ENCODE data around the gene CD47. TPM values are rescaled to one million over a fixed set of nuclear protein-coding genes. Genes with fewer than 3 reads are reported as not detected.

The CD47 gene
- total and polyA plus RNA-seq, 8 donors: 142 to 356 (median 187) TPM

GRCh38 chr3:108096532-108097321 lies 5.9 kb upstream of the CD47 start:
- Histone ChIP-seq H3K9me3 (no peaks in the 10 kb centered on the region), H3K36me3 (no peaks in the 10 kb centered on the region), H3K27me3 (no peaks in the 10 kb centered on the region), H3K27ac (no peak overlapping the region), H3K4me3 (no peak overlapping the region), H3K4me1 (peaks cover 0 to 38% of the 10 kb centered on the region in 2 donors)
- TF ChIP-seq, protein P1, sequence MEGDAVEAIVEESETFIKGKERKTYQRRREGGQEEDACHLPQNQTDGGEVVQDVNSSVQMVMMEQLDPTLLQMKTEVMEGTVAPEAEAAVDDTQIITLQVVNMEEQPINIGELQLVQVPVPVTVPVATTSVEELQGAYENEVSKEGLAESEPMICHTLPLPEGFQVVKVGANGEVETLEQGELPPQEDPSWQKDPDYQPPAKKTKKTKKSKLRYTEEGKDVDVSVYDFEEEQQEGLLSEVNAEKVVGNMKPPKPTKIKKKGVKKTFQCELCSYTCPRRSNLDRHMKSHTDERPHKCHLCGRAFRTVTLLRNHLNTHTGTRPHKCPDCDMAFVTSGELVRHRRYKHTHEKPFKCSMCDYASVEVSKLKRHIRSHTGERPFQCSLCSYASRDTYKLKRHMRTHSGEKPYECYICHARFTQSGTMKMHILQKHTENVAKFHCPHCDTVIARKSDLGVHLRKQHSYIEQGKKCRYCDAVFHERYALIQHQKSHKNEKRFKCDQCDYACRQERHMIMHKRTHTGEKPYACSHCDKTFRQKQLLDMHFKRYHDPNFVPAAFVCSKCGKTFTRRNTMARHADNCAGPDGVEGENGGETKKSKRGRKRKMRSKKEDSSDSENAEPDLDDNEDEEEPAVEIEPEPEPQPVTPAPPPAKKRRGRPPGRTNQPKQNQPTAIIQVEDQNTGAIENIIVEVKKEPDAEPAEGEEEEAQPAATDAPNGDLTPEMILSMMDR (IDR thresholded peaks at IDR 0.05): no peak
- intact Hi-C loops (cut with DNase I): no loop called here
- no peak for DNase-seq
- no peak for ATAC-seq

- Histone ChIP-seq H3K4me3 (no peak overlapping the region), H3K27me3 (no peaks in the 10 kb centered on the region), H3K9me3 (no peaks in the 10 kb centered on the region), H3K27ac (no peak overlapping the region), H3K36me3 (no peaks in the 10 kb centered on the region), H3K4me1 (peaks cover 0 to 27% of the 10 kb centered on the region in 2 donors)
- intact Hi-C loops (cut with DNase I): no loop called here
- DNase-seq: no peak
- no peak for ATAC-seq
- TF ChIP-seq, protein P1 (IDR thresholded peaks at IDR 0.05): no peak
Observed at GRCh38 chr3:108093616-108094015, 2.8 kb upstream of the CD47 start.

DNA sequence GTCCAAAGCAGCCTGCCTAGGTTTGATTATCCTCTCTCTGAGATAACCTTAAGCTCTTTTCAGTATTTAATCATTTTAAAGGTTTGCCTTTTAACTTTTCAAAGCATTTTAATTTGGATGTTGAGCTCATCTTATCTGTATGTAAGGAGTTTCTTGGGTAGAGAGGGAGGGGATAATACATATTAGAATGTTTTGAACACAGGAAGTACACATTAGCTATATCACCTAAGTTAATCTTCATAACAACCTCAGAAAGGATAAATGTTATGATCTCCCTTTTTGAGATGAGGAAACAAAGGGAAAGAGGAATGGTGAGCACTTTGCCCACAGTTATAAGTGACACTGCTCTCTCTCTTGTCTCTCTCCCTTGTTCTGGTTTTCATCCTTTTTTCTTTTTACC lies 2.2 kb upstream of the CD47 start:
- H3K4me3 ChIP-seq: no peak overlapping the region
- H3K36me3 ChIP-seq: no peaks in the 10 kb centered on the region
- ATAC-seq (no peak), DNase-seq (no peak)
- intact Hi-C loops (cut with DNase I): no loop called here
- no peaks in the 10 kb centered on the region for H3K27me3 ChIP-seq
- peaks cover 0 to 27% of the 10 kb centered on the region in 2 donors for H3K4me1 ChIP-seq
- no peaks in the 10 kb centered on the region for H3K9me3 ChIP-seq
- TF ChIP-seq, protein P1 (IDR thresholded peaks at IDR 0.05): no peak
- no peak overlapping the region for H3K27ac ChIP-seq

- intact Hi-C loops (cut with DNase I): no loop called here
- DNase-seq (no peak), ATAC-seq (no peak)
- Histone ChIP-seq H3K4me1 (peaks cover 0 to 30% of the 10 kb centered on the region in 2 donors), H3K9me3 (no peaks in the 10 kb centered on the region), H3K27ac (no peak overlapping the region), H3K4me3 (no peak overlapping the region), H3K27me3 (no peaks in the 10 kb centered on the region), H3K36me3 (no peaks in the 10 kb centered on the region)
- TF ChIP-seq, protein P1 (IDR thresholded peaks at IDR 0.05): no peak
Observed at GRCh38 chr3:108092501-108092900, 1.7 kb upstream of the CD47 start.

GRCh38 chr3:108091498-108092250 lies 843 bp upstream of the CD47 start:
- intact Hi-C loops (cut with DNase I): no loop called here
- H3K27me3 ChIP-seq: no peaks in the 10 kb centered on the region
- H3K9me3 ChIP-seq: no peaks in the 10 kb centered on the region
- peak in 1 of 4 donors; percentile 20 for DNase-seq
- peak; percentile 34 for ATAC-seq
- H3K36me3 ChIP-seq: no peaks in the 10 kb centered on the region
- TF ChIP-seq, protein P1 (IDR thresholded peaks at IDR 0.05): no peak
- peak overlapping the region; percentile 94 to 98 for H3K27ac ChIP-seq
- peaks cover 0 to 38% of the 10 kb centered on the region in 2 donors for H3K4me1 ChIP-seq
- H3K4me3 ChIP-seq: peak overlapping the region; percentile 78 to 95

All from left lung (tissue), 10 donors.